Measurements from ENCODE around the gene INTS7.

Gene INTS7

GRCh38 chr1:211901945-211902344 is 133.4 kb downstream of the INTS7 start:
- DNase-seq, result no peak

- DNase-seq, result no peak
Observed at GRCh38 chr1:211900441-211900840, 134.9 kb downstream of the INTS7 start.

GRCh38 chr1:211896958-211897357 is 138.4 kb downstream of the INTS7 start:
- DNase-seq, result no peak

- DNase-seq, result no peak
Observed at GRCh38 chr1:211895126-211895759, 140.1 kb downstream of the INTS7 start.

- no peak for DNase-seq
Observed at GRCh38 chr1:211894312-211894711, 141.0 kb downstream of the INTS7 start.

GRCh38 chr1:211893260-211893659 is 142.1 kb downstream of the INTS7 start:
- DNase-seq, result no peak

GRCh38 chr1:211892577-211892976 is 142.8 kb downstream of the INTS7 start:
- no peak for DNase-seq

GRCh38 chr1:211891708-211892107 is 143.6 kb downstream of the INTS7 start:
- no peak for DNase-seq
